ENCODE data around the gene NUB1.

- TF ChIP-seq ZNF274 (IDR thresholded peaks at IDR 0.05; ENCODE audit: low read depth, low read length) (no peak), SUZ12 (IDR thresholded peaks at IDR 0.05; ENCODE audit: extremely low read depth, insufficient read depth, insufficient read length) (no peak)
Measured at GRCh38 chr7:151424799-151425198, 83.2 kb downstream of the NUB1 start.

All from NT2/D1 (cell line).